ENCODE data around the gene PAX2.

Gene PAX2

GRCh38 chr10:100761191-100761590, 15.8 kb downstream of the PAX2 start:
- no peak overlapping the region for H3K4me3 ChIP-seq (ENCODE audit: low read length)

GRCh38 chr10:100763043-100763747, 17.8 kb downstream of the PAX2 start:
- Histone ChIP-seq H3K36me3 (ENCODE audit: control insufficient read depth, insufficient read depth, low read length) (no peaks in the 10 kb centered on the region), H3K4me3 (ENCODE audit: low read length) (no peak overlapping the region), H3K4me1 (ENCODE audit: control insufficient read depth, insufficient read depth, low read length) (peaks cover 2% of the 10 kb centered on the region; the same call in 1 of the 2 replicates), H3K27me3 (ENCODE audit: control insufficient read depth, insufficient read depth, low read length) (peaks cover 4% of the 10 kb centered on the region), H3K9me3 (ENCODE audit: control insufficient read depth, insufficient read depth, low read length) (no peaks in the 10 kb centered on the region), H3K27ac (ENCODE audit: low read length) (no peak overlapping the region)
- WGBS (ENCODE audit: insufficient coverage, insufficient read length): no CpG with 5 or more reads among the region's 5 CpGs
- no peak for DNase-seq (ENCODE audit: low read depth, low spot score)

More at GRCh38 chr10:100761191-100761590, 15.8 kb downstream of the PAX2 start:
- Histone ChIP-seq H3K27me3 (ENCODE audit: control insufficient read depth, insufficient read depth, low read length) (peaks cover 6% of the 10 kb centered on the region), H3K27ac (ENCODE audit: low read length) (no peak overlapping the region), H3K36me3 (ENCODE audit: control insufficient read depth, insufficient read depth, low read length) (no peaks in the 10 kb centered on the region), H3K4me1 (ENCODE audit: control insufficient read depth, insufficient read depth, low read length) (no peaks in the 10 kb centered on the region), H3K9me3 (ENCODE audit: control insufficient read depth, insufficient read depth, low read length) (no peaks in the 10 kb centered on the region)
- no CpG with 5 or more reads among the region's 7 CpGs for WGBS (ENCODE audit: insufficient coverage, insufficient read length)
- no peak for DNase-seq (ENCODE audit: low read depth, low spot score)

- Histone ChIP-seq H3K9me3 (ENCODE audit: control insufficient read depth, insufficient read depth, low read length) (no peaks in the 10 kb centered on the region), H3K4me1 (ENCODE audit: control insufficient read depth, insufficient read depth, low read length) (peaks cover 2% of the 10 kb centered on the region; the same call in 1 of the 2 replicates), H3K27ac (ENCODE audit: low read length) (no peak overlapping the region), H3K27me3 (ENCODE audit: control insufficient read depth, insufficient read depth, low read length) (peaks cover 2% of the 10 kb centered on the region), H3K4me3 (ENCODE audit: low read length) (no peak overlapping the region), H3K36me3 (ENCODE audit: control insufficient read depth, insufficient read depth, low read length) (no peaks in the 10 kb centered on the region)
- WGBS (ENCODE audit: insufficient coverage, insufficient read length): no CpG with 5 or more reads among the region's 10 CpGs
- no peak for DNase-seq (ENCODE audit: low read depth, low spot score)
These were observed 21.5 kb downstream of the PAX2 start for GRCh38 chr10:100766693-100767421.

- no peak for DNase-seq (ENCODE audit: low read depth, low spot score)
- H3K27ac ChIP-seq (ENCODE audit: low read length): no peak overlapping the region
- WGBS (ENCODE audit: insufficient coverage, insufficient read length): no CpG with 5 or more reads among the region's 5 CpGs
- no peaks in the 10 kb centered on the region for H3K9me3 ChIP-seq (ENCODE audit: control insufficient read depth, insufficient read depth, low read length)
- no peaks in the 10 kb centered on the region for H3K36me3 ChIP-seq (ENCODE audit: control insufficient read depth, insufficient read depth, low read length)
- peaks cover 2% of the 10 kb centered on the region; the same call in 1 of the 2 replicates for H3K4me1 ChIP-seq (ENCODE audit: control insufficient read depth, insufficient read depth, low read length)
- no peak overlapping the region for H3K4me3 ChIP-seq (ENCODE audit: low read length)
- H3K27me3 ChIP-seq (ENCODE audit: control insufficient read depth, insufficient read depth, low read length): peaks cover 2% of the 10 kb centered on the region
These were observed 22.0 kb downstream of the PAX2 start for GRCh38 chr10:100767422-100767775.

GRCh38 chr10:100769481-100769880, 24.1 kb downstream of the PAX2 start:
- DNase-seq (ENCODE audit: low read depth, low spot score): no peak
- WGBS (ENCODE audit: insufficient coverage, insufficient read length): no CpG with 5 or more reads among the region's 2 CpGs
- H3K9me3 ChIP-seq (ENCODE audit: control insufficient read depth, insufficient read depth, low read length): no peaks in the 10 kb centered on the region
- no peaks in the 10 kb centered on the region; the same call in 1 of the 2 replicates for H3K27me3 ChIP-seq (ENCODE audit: control insufficient read depth, insufficient read depth, low read length)
- no peak overlapping the region for H3K27ac ChIP-seq (ENCODE audit: low read length)
- H3K4me1 ChIP-seq (ENCODE audit: control insufficient read depth, insufficient read depth, low read length): peaks cover 2% of the 10 kb centered on the region; the same call in 1 of the 2 replicates
- H3K36me3 ChIP-seq (ENCODE audit: control insufficient read depth, insufficient read depth, low read length): no peaks in the 10 kb centered on the region
- H3K4me3 ChIP-seq (ENCODE audit: low read length): no peak overlapping the region

GRCh38 chr10:100773646-100774045, 28.3 kb downstream of the PAX2 start:
- H3K4me3 ChIP-seq (ENCODE audit: low read length): no peak overlapping the region
- H3K9me3 ChIP-seq (ENCODE audit: control insufficient read depth, insufficient read depth, low read length): no peaks in the 10 kb centered on the region
- H3K27me3 ChIP-seq (ENCODE audit: control insufficient read depth, insufficient read depth, low read length): no peaks in the 10 kb centered on the region
- H3K27ac ChIP-seq (ENCODE audit: low read length): no peak overlapping the region
- no peak for DNase-seq (ENCODE audit: low read depth, low spot score)
- H3K36me3 ChIP-seq (ENCODE audit: control insufficient read depth, insufficient read depth, low read length): no peaks in the 10 kb centered on the region
- no CpG with 5 or more reads among the region's 4 CpGs for WGBS (ENCODE audit: insufficient coverage, insufficient read length)
- H3K4me1 ChIP-seq (ENCODE audit: control insufficient read depth, insufficient read depth, low read length): peaks cover 4% of the 10 kb centered on the region

- H3K27ac ChIP-seq (ENCODE audit: low read length): no peak overlapping the region
- H3K9me3 ChIP-seq (ENCODE audit: control insufficient read depth, insufficient read depth, low read length): no peaks in the 10 kb centered on the region
- H3K36me3 ChIP-seq (ENCODE audit: control insufficient read depth, insufficient read depth, low read length): no peaks in the 10 kb centered on the region
- no peak overlapping the region for H3K4me3 ChIP-seq (ENCODE audit: low read length)
- no peak for DNase-seq (ENCODE audit: low read depth, low spot score)
- peaks cover 4% of the 10 kb centered on the region for H3K4me1 ChIP-seq (ENCODE audit: control insufficient read depth, insufficient read depth, low read length)
- no peaks in the 10 kb centered on the region for H3K27me3 ChIP-seq (ENCODE audit: control insufficient read depth, insufficient read depth, low read length)
- no CpG with 5 or more reads among the region's 8 CpGs for WGBS (ENCODE audit: insufficient coverage, insufficient read length)
These were observed 28.8 kb downstream of the PAX2 start for GRCh38 chr10:100774223-100774622.

- no peaks in the 10 kb centered on the region for H3K36me3 ChIP-seq (ENCODE audit: control insufficient read depth, insufficient read depth, low read length)
- H3K4me3 ChIP-seq (ENCODE audit: low read length): no peak overlapping the region
- no CpG with 5 or more reads among the region's 6 CpGs for WGBS (ENCODE audit: insufficient coverage, insufficient read length)
- no peaks in the 10 kb centered on the region for H3K27me3 ChIP-seq (ENCODE audit: control insufficient read depth, insufficient read depth, low read length)
- peaks cover 4% of the 10 kb centered on the region for H3K4me1 ChIP-seq (ENCODE audit: control insufficient read depth, insufficient read depth, low read length)
- no peak for DNase-seq (ENCODE audit: low read depth, low spot score)
- H3K27ac ChIP-seq (ENCODE audit: low read length): no peak overlapping the region
- H3K9me3 ChIP-seq (ENCODE audit: control insufficient read depth, insufficient read depth, low read length): no peaks in the 10 kb centered on the region
These were observed 29.5 kb downstream of the PAX2 start for GRCh38 chr10:100774876-100775275.

- Histone ChIP-seq H3K4me3 (ENCODE audit: low read length) (no peak overlapping the region), H3K27ac (ENCODE audit: low read length) (no peak overlapping the region), H3K9me3 (ENCODE audit: control insufficient read depth, insufficient read depth, low read length) (no peaks in the 10 kb centered on the region), H3K4me1 (ENCODE audit: control insufficient read depth, insufficient read depth, low read length) (peaks cover 4% of the 10 kb centered on the region), H3K36me3 (ENCODE audit: control insufficient read depth, insufficient read depth, low read length) (no peaks in the 10 kb centered on the region), H3K27me3 (ENCODE audit: control insufficient read depth, insufficient read depth, low read length) (no peaks in the 10 kb centered on the region)
- no CpG with 5 or more reads among the region's 5 CpGs for WGBS (ENCODE audit: insufficient coverage, insufficient read length)
- DNase-seq (ENCODE audit: low read depth, low spot score): no peak
These were observed 30.0 kb downstream of the PAX2 start for GRCh38 chr10:100775386-100775785.

GRCh38 chr10:100775871-100776270, 30.5 kb downstream of the PAX2 start:
- WGBS (ENCODE audit: insufficient coverage, insufficient read length): no CpG with 5 or more reads among the region's 4 CpGs
- H3K27ac ChIP-seq (ENCODE audit: low read length): no peak overlapping the region
- no peaks in the 10 kb centered on the region for H3K9me3 ChIP-seq (ENCODE audit: control insufficient read depth, insufficient read depth, low read length)
- no peaks in the 10 kb centered on the region for H3K27me3 ChIP-seq (ENCODE audit: control insufficient read depth, insufficient read depth, low read length)
- no peaks in the 10 kb centered on the region for H3K36me3 ChIP-seq (ENCODE audit: control insufficient read depth, insufficient read depth, low read length)
- H3K4me3 ChIP-seq (ENCODE audit: low read length): no peak overlapping the region
- peaks cover 4% of the 10 kb centered on the region for H3K4me1 ChIP-seq (ENCODE audit: control insufficient read depth, insufficient read depth, low read length)
- no peak for DNase-seq (ENCODE audit: low read depth, low spot score)

All from iPS DF 6.9 (cell line).